ENCODE data around the gene STKLD1.

STKLD1 gene

GRCh38 chr9:133417541-133418461 is 41.6 kb downstream of the STKLD1 start, which contains the start of gene REXO4:
Gene REXO4 (minus strand): TSS chr9:133418010. CDS start chr9:133417844, 166 bp downstream.
- peak; percentile 84 to 87 for DNase-seq

- no peak for DNase-seq
These were observed 42.8 kb downstream of the STKLD1 start for GRCh38 chr9:133419005-133419404.

GRCh38 chr9:133420392-133420827 is 44.2 kb downstream of the STKLD1 start:
- DNase-seq: peak; percentile 6 to 18

DNA sequence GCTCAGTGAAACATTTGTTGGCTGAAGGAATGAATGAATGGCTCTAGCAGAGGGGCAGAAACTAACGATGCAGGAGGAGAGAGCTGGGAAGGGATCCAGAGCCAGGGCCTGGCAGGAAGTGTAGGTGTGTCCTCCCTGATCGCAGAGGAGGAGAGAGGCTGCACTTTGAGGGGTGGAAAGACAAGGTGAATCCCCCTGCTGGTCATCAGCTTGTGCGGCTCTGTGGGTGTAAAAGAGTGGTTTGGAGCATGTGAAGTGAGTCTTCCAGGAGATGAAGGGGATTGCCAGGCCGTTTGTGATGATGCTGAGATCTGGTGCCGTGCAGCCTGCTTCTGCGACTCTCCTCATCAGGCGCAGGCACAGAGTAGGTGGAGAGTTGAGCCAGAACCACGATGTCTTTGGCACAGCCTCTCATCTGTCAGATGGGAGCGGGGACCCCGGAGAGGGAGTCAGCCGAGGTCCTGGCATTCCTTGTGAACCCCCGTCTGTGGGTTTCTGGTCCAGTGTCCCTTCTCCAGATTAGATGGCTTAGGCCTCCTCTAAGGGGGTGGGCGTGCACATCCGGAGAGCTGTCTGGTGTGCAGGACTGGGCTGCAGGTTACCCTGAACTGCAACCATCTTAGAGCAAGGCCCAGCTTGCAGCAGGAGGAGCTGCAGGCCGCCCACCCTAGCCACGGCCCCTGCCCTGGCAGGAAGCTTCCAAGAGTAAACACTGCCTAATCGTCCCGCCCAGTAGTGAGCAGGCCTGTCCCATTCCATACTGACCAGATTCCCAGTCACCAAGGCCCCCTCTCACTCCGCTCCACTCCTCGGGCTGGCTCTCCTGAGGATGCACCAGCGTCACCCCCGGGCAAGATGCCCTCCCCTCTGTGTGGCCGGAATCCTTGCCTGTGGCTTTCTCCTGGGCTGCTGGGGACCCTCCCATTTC is 45.7 kb downstream of the STKLD1 start, which contains the start of gene ADAMTS13:
TSS of gene ADAMTS13 (plus strand) at position 753 of the 928 bp plus-strand sequence. CDS start at position 830, 77 bp downstream.
- DNase-seq: no peak

GRCh38 chr9:133423216-133423615 is 47.0 kb downstream of the STKLD1 start:
- DNase-seq: no peak

GRCh38 chr9:133424187-133424586 is 48.0 kb downstream of the STKLD1 start:
- no peak for DNase-seq

DNA sequence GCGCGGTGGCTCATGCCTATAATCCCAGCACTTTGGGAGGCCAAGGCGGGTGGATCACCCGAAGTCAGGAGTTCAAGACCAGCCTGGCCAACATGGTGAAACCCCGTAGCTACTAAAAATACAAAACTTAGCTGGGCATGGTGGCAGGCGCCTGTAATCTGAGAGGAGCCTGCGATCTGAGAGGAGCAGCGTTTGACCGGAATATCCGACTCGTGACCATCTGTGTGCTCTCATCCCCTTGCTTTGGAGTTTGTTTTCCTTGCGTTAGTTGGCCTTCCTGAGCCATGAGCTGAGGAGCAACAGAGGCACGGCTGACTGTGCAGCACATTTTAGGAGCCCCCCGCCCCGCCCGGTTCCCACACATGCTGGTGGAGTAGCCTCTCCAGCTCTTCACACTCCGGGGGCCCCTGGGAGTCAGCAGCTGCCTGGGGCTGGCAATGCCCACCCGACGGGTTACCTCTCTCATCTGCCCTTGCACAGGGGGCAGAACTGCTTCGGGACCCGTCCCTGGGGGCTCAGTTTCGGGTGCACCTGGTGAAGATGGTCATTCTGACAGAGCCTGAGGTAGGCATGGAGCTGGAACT is 49.0 kb downstream of the STKLD1 start:
- DNase-seq: no peak

DNA sequence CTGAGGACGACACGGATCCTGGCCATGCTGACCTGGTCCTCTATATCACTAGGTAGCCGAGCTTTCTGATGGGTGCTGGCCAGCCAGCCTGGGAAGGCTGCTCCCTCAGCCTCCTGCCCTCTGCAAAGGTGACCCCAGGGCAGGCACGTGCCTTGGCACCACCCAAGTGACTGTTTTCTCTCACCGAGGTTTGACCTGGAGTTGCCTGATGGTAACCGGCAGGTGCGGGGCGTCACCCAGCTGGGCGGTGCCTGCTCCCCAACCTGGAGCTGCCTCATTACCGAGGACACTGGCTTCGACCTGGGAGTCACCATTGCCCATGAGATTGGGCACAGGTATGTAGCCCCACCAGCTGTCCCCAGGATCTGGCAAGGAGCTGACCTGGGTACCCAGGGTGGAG is 49.8 kb downstream of the STKLD1 start:
- DNase-seq: no peak

DNA sequence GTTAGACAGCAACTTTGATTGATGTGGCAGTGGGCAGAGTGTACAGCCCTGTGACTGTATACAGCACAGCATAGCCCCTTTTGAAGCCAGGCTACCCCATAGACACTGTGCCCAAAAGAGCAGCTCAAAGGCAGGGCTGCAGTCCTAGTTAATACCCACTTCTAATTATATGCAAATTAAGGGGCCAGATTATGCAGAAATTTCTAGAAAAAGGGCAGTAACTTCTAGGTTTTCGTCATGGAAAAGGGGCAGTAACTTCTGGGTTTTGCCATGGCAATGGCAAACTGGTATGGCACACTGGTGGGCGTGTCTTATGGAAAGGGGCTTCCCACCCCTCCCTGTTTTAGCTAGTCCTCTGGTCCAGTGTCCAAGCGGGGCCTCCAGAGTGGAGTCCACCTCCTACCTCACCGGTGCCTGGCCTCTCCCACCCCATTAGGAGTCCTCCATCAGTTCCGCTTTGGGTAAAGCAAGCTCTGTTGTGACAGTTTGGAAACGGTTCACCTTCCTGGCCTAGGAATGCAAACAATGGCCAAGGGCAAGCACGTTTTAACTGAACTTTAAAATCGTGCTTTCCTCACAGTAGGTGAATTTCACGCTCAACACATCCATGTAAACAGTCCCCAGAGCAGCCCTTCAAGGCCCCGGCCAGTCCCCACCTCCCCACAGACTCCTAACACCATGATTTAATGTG is 51.6 kb downstream of the STKLD1 start:
- DNase-seq: no peak

DNA sequence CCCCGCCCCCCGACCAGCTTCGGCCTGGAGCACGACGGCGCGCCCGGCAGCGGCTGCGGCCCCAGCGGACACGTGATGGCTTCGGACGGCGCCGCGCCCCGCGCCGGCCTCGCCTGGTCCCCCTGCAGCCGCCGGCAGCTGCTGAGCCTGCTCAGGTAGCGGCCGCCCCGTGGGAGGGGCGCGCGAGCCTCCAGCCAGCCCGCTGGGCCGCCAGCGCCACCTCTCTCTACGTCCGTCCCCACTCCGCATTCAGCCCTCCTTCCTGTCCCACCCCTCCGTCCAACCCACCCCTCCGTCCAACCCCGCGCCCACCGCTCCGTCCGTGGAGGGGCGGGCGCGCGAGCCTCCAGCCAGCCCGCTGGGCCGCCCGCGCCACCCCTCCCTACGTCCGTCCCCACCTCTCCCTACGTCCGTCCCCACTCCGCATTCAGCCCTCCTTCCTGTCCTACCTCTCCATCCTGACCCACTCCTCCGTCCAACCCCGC is 52.5 kb downstream of the STKLD1 start:
- DNase-seq: no peak

GRCh38 chr9:133429214-133429613 is 53.0 kb downstream of the STKLD1 start:
- no peak for DNase-seq

- no peak for DNase-seq
These were observed 53.5 kb downstream of the STKLD1 start for GRCh38 chr9:133429641-133430161.

- peak in 1 of 2 donors; percentile 2 for DNase-seq
These were observed 54.1 kb downstream of the STKLD1 start for GRCh38 chr9:133430244-133430643.

DNA sequence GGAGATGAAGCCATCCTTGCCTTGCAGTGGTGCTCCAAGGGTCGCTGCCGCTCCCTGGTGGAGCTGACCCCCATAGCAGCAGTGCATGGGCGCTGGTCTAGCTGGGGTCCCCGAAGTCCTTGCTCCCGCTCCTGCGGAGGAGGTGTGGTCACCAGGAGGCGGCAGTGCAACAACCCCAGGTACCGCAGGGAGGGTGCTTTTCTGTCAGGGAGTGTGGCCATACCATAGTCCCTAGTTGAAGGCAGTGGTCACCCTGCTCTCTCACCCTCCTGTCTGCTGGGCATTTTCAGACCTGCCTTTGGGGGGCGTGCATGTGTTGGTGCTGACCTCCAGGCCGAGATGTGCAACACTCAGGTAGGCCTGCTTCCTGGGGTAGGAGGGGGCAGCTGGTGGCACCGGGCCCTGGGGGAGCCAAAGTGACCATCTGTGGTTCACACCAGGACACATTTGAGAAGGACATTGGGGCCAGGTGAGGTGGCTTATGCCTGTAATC is 57.2 kb downstream of the STKLD1 start:
- no peak for DNase-seq

DNA sequence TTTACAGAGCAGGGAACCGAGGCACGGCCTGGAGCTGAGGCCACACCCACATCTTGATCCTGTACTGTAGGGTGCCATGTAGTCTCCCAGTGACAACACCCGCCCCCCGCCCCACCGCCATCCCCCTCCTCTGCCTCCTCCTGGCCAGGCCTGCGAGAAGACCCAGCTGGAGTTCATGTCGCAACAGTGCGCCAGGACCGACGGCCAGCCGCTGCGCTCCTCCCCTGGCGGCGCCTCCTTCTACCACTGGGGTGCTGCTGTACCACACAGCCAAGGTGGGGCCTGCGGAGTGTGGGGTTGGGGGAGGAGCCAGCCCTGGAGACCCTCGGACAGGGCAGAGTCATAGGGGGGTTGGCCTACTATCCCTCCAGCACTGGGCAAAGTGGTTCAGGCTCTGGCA is 60.5 kb downstream of the STKLD1 start:
- no peak for DNase-seq

GRCh38 chr9:133437753-133438531 is 61.8 kb downstream of the STKLD1 start:
- DNase-seq: no peak

DNA sequence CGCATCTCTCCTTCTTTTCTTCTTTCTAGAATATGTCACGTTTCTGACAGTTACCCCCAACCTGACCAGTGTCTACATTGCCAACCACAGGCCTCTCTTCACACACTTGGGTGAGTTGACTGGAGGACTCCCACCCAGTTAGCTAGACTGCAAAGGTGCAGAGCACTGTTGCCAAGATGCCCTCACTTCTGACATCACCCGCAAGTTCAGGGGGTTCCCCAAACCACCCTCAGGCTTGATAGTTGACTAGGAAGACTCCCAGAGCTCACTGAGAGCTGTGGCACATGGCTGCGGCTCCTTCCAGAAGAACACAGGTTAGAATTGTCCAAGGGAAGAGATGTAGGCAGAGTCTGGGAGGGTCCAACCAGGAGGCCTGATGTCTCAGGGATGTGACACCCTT is 63.2 kb downstream of the STKLD1 start:
- DNase-seq: no peak

GRCh38 chr9:133440874-133441273 is 64.7 kb downstream of the STKLD1 start:
- no peak for DNase-seq

DNA sequence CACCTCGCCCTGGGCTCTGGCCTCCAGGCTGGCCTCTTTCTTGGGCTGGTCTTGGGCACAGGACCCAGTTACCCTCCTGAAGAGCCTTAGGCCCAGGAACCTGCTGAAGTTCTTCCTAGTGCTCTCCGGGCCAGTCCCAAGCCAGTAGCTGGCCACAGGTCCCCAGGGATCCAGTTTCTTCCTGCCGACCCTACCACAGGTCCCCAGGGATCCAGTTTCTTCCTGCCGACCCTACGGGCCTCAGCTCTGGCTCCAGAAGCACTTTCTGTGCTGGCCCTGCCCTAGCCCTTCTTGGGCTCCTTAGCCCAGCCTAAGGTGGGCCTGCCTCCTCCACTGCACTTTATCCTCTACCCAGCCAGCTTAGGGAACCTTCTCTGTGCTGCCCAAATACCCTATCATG is 65.4 kb downstream of the STKLD1 start:
- DNase-seq: no peak

- no peak for DNase-seq
These were observed 67.1 kb downstream of the STKLD1 start for GRCh38 chr9:133443248-133443647.

DNA sequence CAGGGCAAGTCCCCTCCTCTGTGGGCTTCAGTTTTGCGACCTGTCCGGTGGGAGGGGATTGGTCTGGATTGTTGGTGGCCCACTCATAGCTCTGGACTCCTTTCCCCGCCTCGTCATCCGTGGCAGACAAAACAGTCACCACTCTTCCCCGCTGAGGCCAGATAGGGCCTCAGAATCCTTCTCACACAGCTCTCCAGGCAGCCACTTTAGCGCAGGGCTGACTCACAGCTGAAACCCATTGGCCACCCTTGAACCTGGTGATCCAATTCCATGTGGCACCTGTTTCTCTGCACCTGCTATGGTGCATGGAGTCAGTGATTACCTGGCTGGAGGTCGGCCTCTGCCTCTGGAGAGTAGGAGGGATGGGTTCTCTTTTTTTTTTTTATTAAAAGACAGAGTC is 67.8 kb downstream of the STKLD1 start:
- DNase-seq: no peak
